BLaER1 treated with 17β-estradiol and CSF1 and Interleukin-3, amounts not matched to agents 10 nM and 100 nM (cell line): Measurements from ENCODE around the gene GYPA.
"Not testable (repeated sequence)": the region's sequence is repeated elsewhere in the genome, so short reads cannot be mapped to it uniquely, and the experiment has no call there.

Experiments
- H3K27ac ChIP-seq, 11 experiments: shearing (Covaris generic); formaldehyde crosslinking; 2 replicates each; pipeline ENCODE4 v1.8.1; 2022
- H3K27me3 ChIP-seq, 11 experiments: shearing (Covaris generic); formaldehyde crosslinking; 2 replicates each; pipeline ENCODE4 v1.8.1; 2022
- H3K36me3 ChIP-seq, 11 experiments: shearing (Covaris generic); formaldehyde crosslinking; 2 replicates each; pipeline ENCODE4 v1.8.1; 2022
- H3K4me1 ChIP-seq, 10 experiments: shearing (Covaris generic); formaldehyde crosslinking; 2 replicates each; pipeline ENCODE4 v1.8.1; 2022
- H3K4me2 ChIP-seq, 11 experiments: shearing (Covaris generic); formaldehyde crosslinking; 2 replicates each; pipeline ENCODE4 v1.8.1; 2022
- H3K4me3 ChIP-seq, 10 experiments: shearing (Covaris generic); formaldehyde crosslinking; 2 replicates each; pipeline ENCODE4 v1.8.1; 2022
- H3K9ac ChIP-seq, 11 experiments: shearing (Covaris generic); formaldehyde crosslinking; 2 replicates each; pipeline ENCODE4 v1.8.1; 2022
- H3K9me3 ChIP-seq, 11 experiments: shearing (Covaris generic); formaldehyde crosslinking; replicated peaks in 1 of 11; 2 replicates each; pipeline ENCODE4 v1.8.1; 2022
- H4K20me1 ChIP-seq, 11 experiments: shearing (Covaris generic); formaldehyde crosslinking; 2 replicates each; pipeline ENCODE4 v1.8.1; 2022
- Cebpa-rat ChIP-seq, 11 experiments: shearing (Covaris generic); IDR thresholded peaks; 2 replicates each; pipeline ENCODE4 v1.8.1; 2022

The GYPA gene

DNA sequence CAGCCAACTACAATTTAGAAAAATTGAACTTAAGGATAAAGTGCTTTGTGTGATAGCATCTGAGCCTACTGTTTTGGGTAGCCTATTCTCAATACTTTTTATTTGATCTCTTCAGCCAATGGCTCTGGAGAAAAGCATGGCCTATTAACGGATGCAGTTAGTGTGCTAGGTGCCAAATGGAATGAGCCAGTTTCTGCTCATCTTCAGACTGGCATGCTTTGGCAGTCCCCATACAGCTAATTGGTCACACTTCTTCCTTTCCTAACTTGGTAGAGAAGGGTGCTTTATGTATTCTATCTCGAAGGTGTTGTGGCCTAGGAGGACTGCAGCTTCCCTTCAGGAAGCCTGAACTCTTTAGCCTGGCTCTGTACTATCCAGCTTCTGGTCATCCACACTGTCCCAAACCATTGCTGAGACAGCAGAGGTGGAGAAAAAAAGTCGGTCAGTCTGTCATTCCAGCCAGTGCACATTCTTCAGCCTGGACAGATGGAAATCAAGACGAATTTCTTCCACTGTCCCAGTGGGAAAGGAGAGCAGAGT lies 11.1 kb downstream of the GYPA start:
- H3K4me2 ChIP-seq, H3K9me3 ChIP-seq, H3K36me3 ChIP-seq, H3K27me3 ChIP-seq, H3K9ac ChIP-seq, H3K4me1 ChIP-seq, H4K20me1 ChIP-seq, H3K27ac ChIP-seq, H3K4me3 ChIP-seq: not testable (repeated sequence)

DNA sequence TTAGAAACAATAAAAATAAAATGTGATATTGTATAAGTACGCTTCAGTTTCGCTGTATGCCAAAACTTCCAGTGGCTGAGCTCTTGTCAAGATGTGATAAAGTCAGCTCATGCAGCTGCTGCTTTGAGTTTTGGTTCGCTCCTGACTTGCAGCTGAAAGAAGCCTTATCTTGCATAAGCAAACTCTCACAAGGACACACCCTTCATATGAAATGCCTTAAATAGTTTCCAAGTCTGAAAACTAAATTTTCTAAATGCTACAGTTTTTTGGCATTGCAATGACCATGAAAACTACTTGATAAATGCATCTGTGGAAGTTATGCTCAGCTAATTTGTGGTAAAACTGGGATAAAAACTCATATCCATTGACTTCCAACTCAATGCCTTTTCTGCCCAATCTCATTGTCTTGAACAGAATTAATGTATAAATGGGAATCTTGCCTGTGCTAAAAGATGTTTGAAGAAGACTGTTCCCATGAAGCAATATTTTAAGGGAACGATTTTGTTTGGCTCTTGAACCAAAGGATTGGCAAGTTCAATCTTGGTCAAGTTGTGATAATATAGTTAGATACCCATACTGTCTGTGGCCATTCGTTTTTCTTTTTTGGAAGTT lies 11.7 kb downstream of the GYPA start:
- not testable (repeated sequence) for H3K4me3 ChIP-seq, H3K27me3 ChIP-seq, H3K27ac ChIP-seq, H3K9ac ChIP-seq, H3K36me3 ChIP-seq, H4K20me1 ChIP-seq, H3K4me1 ChIP-seq, H3K4me2 ChIP-seq, H3K9me3 ChIP-seq

- H3K9ac ChIP-seq, H3K4me3 ChIP-seq, H3K4me2 ChIP-seq, H3K27me3 ChIP-seq, H3K9me3 ChIP-seq, H3K36me3 ChIP-seq, H3K27ac ChIP-seq, H4K20me1 ChIP-seq, H3K4me1 ChIP-seq: not testable (repeated sequence)
Measured at GRCh38 chr4:144125109-144125508, 15.4 kb downstream of the GYPA start.

- H3K9ac ChIP-seq, H3K4me2 ChIP-seq, H3K27me3 ChIP-seq, H3K4me1 ChIP-seq, H3K4me3 ChIP-seq, H3K36me3 ChIP-seq, H3K27ac ChIP-seq, H3K9me3 ChIP-seq, H4K20me1 ChIP-seq: not testable (repeated sequence)
Measured at GRCh38 chr4:144123982-144124635, 16.4 kb downstream of the GYPA start.

GRCh38 chr4:144123269-144123668 lies 17.2 kb downstream of the GYPA start:
- not testable (repeated sequence) for H3K4me2 ChIP-seq, H3K9ac ChIP-seq, H3K36me3 ChIP-seq, H3K9me3 ChIP-seq, H3K4me1 ChIP-seq, H3K4me3 ChIP-seq, H3K27me3 ChIP-seq, H4K20me1 ChIP-seq, H3K27ac ChIP-seq

DNA sequence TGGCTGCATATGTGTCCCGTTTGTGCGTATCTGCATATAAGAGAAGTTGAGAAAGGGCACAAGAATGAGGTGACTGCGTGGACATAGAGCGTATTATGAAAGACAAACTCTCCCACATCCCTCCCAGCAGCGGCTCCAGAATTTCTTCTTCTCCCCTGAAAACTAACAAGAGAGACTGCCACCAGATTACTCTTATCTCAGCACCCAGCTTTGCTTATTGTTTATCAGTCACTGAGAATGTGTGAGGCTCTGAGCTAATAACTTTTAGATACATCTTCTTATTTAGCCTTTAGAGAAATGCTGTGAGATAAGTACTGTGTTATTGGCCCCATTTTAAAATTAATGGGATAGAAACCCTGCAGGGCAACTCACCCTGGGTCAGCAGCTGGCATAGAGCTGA lies 20.8 kb downstream of the GYPA start:
- H3K9ac ChIP-seq, H3K4me2 ChIP-seq, H4K20me1 ChIP-seq, H3K27me3 ChIP-seq, H3K27ac ChIP-seq, H3K4me1 ChIP-seq, H3K4me3 ChIP-seq, H3K9me3 ChIP-seq, H3K36me3 ChIP-seq: not testable (repeated sequence)

- H3K4me2 ChIP-seq: no peak overlapping the region
- no peak overlapping the region for H3K9ac ChIP-seq
Measured at GRCh38 chr4:144115519-144115918, 25.0 kb downstream of the GYPA start.

GRCh38 chr4:144113546-144113945 lies 27.0 kb downstream of the GYPA start:
- Histone ChIP-seq H4K20me1 (no peaks in the 10 kb centered on the region), H3K9ac (no peak overlapping the region), H3K9me3 (no peaks in the 10 kb centered on the region), H3K27me3 (no peaks in the 10 kb centered on the region), H3K36me3 (no peaks in the 10 kb centered on the region), H3K27ac (no peak overlapping the region), H3K4me3 (no peak overlapping the region), H3K4me1 (no peaks in the 10 kb centered on the region), H3K4me2 (no peak overlapping the region)
- TF ChIP-seq Cebpa-rat (IDR thresholded peaks at IDR 0.05): no peak

More at GRCh38 chr4:144115519-144115918, 25.0 kb downstream of the GYPA start:
- Histone ChIP-seq H3K4me1 (no peaks in the 10 kb centered on the region), H3K9me3 (no peaks in the 10 kb centered on the region), H3K27ac (no peak overlapping the region), H3K36me3 (no peaks in the 10 kb centered on the region), H3K27me3 (no peaks in the 10 kb centered on the region), H3K4me3 (no peak overlapping the region), H4K20me1 (no peaks in the 10 kb centered on the region)
- TF ChIP-seq Cebpa-rat (IDR thresholded peaks at IDR 0.05): no peak

DNA sequence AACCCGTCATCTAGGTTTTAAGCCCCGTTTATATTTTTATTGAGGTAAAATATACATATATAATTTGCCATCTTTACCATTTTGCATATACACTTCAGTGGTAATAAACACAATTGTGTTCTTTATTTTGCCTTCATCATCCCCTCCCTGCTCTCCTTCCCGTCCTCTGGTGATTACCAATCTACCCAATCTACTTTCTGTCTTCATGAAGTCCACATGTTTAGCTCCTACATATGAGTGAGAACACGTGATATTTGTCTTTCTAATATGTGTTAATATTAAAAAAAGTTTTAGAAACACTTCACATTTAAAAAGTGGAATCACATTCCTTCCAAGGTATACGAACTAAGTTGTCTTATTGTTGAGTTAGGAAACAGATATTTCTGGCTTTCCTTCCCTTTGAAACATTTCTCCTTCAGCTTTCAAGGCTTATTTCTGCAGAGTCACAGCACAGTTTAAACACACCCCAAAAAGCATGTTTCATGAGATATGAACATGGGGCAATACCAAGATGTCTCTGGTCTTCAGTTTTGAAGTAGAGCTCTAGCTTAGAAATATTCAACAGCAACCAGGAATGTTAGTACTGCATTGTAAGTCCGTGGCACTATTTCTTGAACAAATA lies 35.9 kb downstream of the GYPA start:
- Histone ChIP-seq H3K27ac (no peak overlapping the region), H3K36me3 (no peaks in the 10 kb centered on the region)
- TF ChIP-seq Cebpa-rat (IDR thresholded peaks at IDR 0.05): no peak

GRCh38 chr4:144097776-144098175 lies 42.7 kb downstream of the GYPA start:
- not testable (repeated sequence) for H3K4me2 ChIP-seq, H3K36me3 ChIP-seq, H3K27me3 ChIP-seq, H4K20me1 ChIP-seq, H3K27ac ChIP-seq, H3K9ac ChIP-seq, H3K9me3 ChIP-seq, H3K4me1 ChIP-seq, H3K4me3 ChIP-seq

More for the DNA sequence above, 35.9 kb downstream of the GYPA start:
- H3K9ac ChIP-seq: no peak overlapping the region
- H4K20me1 ChIP-seq: no peaks in the 10 kb centered on the region
- H3K4me2 ChIP-seq: no peak overlapping the region
- H3K9me3 ChIP-seq: no peaks in the 10 kb centered on the region
- H3K4me3 ChIP-seq: no peak overlapping the region
- H3K27me3 ChIP-seq: no peaks in the 10 kb centered on the region
- no peaks in the 10 kb centered on the region for H3K4me1 ChIP-seq

- not testable (repeated sequence) for H4K20me1 ChIP-seq, H3K27ac ChIP-seq, H3K9ac ChIP-seq, H3K9me3 ChIP-seq, H3K36me3 ChIP-seq, H3K4me1 ChIP-seq, H3K4me2 ChIP-seq, H3K27me3 ChIP-seq, H3K4me3 ChIP-seq
Measured at GRCh38 chr4:144093995-144094394, 46.5 kb downstream of the GYPA start.

- not testable (repeated sequence) for H3K4me1 ChIP-seq, H3K9me3 ChIP-seq, H3K27me3 ChIP-seq, H3K4me3 ChIP-seq, H3K4me2 ChIP-seq, H4K20me1 ChIP-seq, H3K9ac ChIP-seq, H3K27ac ChIP-seq, H3K36me3 ChIP-seq
Measured at GRCh38 chr4:144091181-144091580, 49.3 kb downstream of the GYPA start.
